Vagina (tissue), 2 donors: ENCODE data around the gene PBRM1. TPM values are rescaled to one million over a fixed set of nuclear protein-coding genes. Genes with fewer than 3 reads are reported as not detected.

ENCODE experiments used
- DNase-seq, 2 donors: peaks; one replicate each; pipeline ENCODE4 v3.0.0-alpha.2; 2017; ENCODE audit errors: extremely low spot score in 2 of 2
- H3K27ac ChIP-seq: fragments of 200-600 bp; sonication (generic); one replicate; pipeline ENCODE4 v1.5.1; 2019
- H3K27me3 ChIP-seq: fragments of 200-600 bp; sonication (generic); one replicate; pipeline ENCODE4 v1.5.1; 2019
- H3K36me3 ChIP-seq, 2 donors: fragments of 200-600 bp; sonication (generic); one replicate each; pipeline ENCODE4 v1.5.1; 2017 to 2019
- H3K4me1 ChIP-seq: fragments of 200-600 bp; sonication (generic); one replicate; pipeline ENCODE4 v1.5.1; 2019
- H3K4me3 ChIP-seq, 2 donors: fragments of 200-600 bp; sonication (generic); 1 replicate in 1 of 2; 2 replicates in 1 of 2; pipeline ENCODE4 v1.5.1; 2016 to 2019
- H3K9me3 ChIP-seq: fragments of 200-600 bp; sonication (generic); one replicate; pipeline ENCODE4 v1.5.1; 2019
- POLR2A ChIP-seq, 2 donors: fragments of 450-650 bp; IDR thresholded peaks; one replicate each; pipeline ENCODE4 v1.6.1; 2017; ENCODE audit warnings: antibody characterized with exemption in 2 of 2, mild to moderate bottlenecking in 2 of 2, moderate library complexity in 2 of 2
- POLR2AphosphoS5 ChIP-seq, 2 donors: sonication (generic); formaldehyde crosslinking; IDR thresholded peaks; one replicate each; pipeline ENCODE4 v1.9.0; 2017; ENCODE audit warnings: antibody characterized with exemption in 2 of 2, mild to moderate bottlenecking in 2 of 2, low read depth in 1 of 2; ENCODE audit not compliant: insufficient read depth in 1 of 2
- intact Hi-C: fragments of 100-400 bp; cut with DNase I; formaldehyde crosslinking; loops from one replicate; pipeline ENCODE4 v1.15.1; 2023
- total RNA-seq: library from RNA; depleted of rRNA; stranded (reverse); fragments of >200 nt; gene quantifications from one replicate; pipeline ENCODE4 v1.2.3, GENCODE V29; 2016
- TF ChIP-seq, protein P1 (sequence below), 3 experiments: fragments of 450-650 bp in 2 of 3; fragments of 200-600 bp in 1 of 3; sonication (generic) in 1 of 3; IDR thresholded peaks; one replicate each; pipeline ENCODE4 v1.5.1; 2017 to 2019; ENCODE audit warnings: antibody characterized with exemption in 3 of 3, mild to moderate bottlenecking in 2 of 3, moderate library complexity in 2 of 3

The PBRM1 gene
- total RNA-seq, 1 donor from 2014 or later, result 64.6 TPM

- no peak for TF ChIP-seq POLR2A (IDR thresholded peaks at IDR 0.05)
- Histone ChIP-seq H3K27me3 (no peaks in the 10 kb centered on the region), H3K4me1 (no peaks in the 10 kb centered on the region), H3K36me3 (peaks cover 0 to 13% of the 10 kb centered on the region in 2 donors), H3K4me3 (no peak overlapping the region), H3K27ac (no peak overlapping the region), H3K9me3 (no peaks in the 10 kb centered on the region)
- intact Hi-C loops, result no loop called here
- DNase-seq, result no peak
Observed at GRCh38 chr3:52596658-52597265, 89.0 kb downstream of the PBRM1 start.

DNA sequence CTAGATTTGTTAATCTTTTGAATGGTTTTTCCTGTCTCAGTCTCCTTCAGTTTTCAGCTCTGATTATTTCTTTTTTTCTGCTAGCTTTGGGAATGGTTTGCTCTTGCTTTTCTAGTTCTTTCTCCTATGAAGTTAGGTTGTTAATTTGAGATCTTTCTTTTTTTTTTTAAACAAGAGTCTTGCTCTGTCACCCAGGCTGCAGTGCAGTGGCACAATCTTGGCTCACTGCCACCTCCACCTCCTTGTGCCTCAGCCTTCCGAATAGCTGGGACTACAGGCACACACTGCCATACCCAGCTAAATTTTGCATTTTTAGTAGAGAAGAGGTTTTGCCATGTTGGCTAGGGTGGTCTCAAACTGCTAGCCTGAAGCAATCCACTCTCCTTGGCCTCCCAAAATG, 92.6 kb downstream of the PBRM1 start:
- Histone ChIP-seq H3K9me3 (no peaks in the 10 kb centered on the region), H3K36me3 (peaks cover 0 to 16% of the 10 kb centered on the region in 2 donors), H3K4me3 (no peak overlapping the region), H3K27ac (no peak overlapping the region), H3K4me1 (no peaks in the 10 kb centered on the region), H3K27me3 (no peaks in the 10 kb centered on the region)
- intact Hi-C loops, result no loop called here
- DNase-seq, result no peak
- TF ChIP-seq POLR2AphosphoS5 (IDR thresholded peaks at IDR 0.05; ENCODE audit: insufficient read depth in 1 of 2, low read depth in 1 of 2) (no peak), POLR2A (IDR thresholded peaks at IDR 0.05) (no peak)
- TF ChIP-seq, protein P1, sequence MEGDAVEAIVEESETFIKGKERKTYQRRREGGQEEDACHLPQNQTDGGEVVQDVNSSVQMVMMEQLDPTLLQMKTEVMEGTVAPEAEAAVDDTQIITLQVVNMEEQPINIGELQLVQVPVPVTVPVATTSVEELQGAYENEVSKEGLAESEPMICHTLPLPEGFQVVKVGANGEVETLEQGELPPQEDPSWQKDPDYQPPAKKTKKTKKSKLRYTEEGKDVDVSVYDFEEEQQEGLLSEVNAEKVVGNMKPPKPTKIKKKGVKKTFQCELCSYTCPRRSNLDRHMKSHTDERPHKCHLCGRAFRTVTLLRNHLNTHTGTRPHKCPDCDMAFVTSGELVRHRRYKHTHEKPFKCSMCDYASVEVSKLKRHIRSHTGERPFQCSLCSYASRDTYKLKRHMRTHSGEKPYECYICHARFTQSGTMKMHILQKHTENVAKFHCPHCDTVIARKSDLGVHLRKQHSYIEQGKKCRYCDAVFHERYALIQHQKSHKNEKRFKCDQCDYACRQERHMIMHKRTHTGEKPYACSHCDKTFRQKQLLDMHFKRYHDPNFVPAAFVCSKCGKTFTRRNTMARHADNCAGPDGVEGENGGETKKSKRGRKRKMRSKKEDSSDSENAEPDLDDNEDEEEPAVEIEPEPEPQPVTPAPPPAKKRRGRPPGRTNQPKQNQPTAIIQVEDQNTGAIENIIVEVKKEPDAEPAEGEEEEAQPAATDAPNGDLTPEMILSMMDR (IDR thresholded peaks at IDR 0.05), result no peak

DNA sequence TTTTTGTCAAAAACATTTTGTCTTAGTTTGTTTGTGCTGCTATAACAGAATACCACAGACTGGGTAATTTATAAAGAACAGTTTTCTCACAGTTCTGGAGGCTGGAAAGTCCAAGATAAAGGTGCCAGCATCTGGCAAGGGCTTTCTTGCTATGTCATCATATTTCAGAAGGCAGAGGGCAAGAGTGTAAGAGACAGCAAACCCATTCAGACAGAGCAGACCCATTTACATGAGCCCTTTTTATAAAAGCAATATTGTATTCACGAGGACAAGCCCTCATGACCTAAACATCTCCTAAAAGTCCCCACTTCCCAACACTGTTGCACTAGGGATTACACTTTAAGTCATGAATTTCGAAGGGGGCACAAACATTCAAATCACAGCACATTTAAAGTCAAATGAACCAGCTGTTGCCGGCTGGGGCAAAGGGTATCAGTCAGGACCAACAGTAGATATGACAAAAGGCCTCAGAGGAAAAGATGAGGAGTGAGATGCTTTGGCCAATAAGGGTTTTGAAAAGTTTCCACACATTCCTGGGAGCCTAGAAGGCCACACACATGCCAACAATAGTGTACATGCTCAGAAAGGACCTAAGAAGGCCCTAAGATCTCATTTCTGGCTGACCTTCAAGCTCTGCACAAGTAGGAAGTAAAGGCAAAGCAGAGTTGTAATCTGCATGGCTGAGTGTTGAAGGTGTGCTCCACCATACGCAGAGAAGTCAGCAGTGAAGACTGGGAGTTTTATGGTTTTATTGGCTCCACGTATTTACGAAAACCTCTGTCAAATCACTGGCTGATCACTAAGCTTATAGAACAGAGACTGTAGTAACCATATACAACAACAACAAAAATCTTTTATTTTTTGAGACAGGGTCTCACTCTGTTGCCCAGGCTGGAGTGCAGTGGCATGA, 111.4 kb downstream of the PBRM1 start:
- intact Hi-C loops, result no loop called here
- TF ChIP-seq POLR2AphosphoS5 (IDR thresholded peaks at IDR 0.05; ENCODE audit: insufficient read depth in 1 of 2, low read depth in 1 of 2) (no peak), POLR2A (IDR thresholded peaks at IDR 0.05) (no peak)
- TF ChIP-seq, protein P1 (IDR thresholded peaks at IDR 0.05), result no peak
- H3K27ac ChIP-seq, result no peak overlapping the region

GRCh38 chr3:52572221-52572620, 113.5 kb downstream of the PBRM1 start:
- intact Hi-C loops, result no loop called here
- Histone ChIP-seq H3K27me3 (no peaks in the 10 kb centered on the region), H3K36me3 (peaks cover 0 to 23% of the 10 kb centered on the region in 2 donors), H3K4me3 (no peak overlapping the region), H3K9me3 (no peaks in the 10 kb centered on the region), H3K27ac (no peak overlapping the region), H3K4me1 (no peaks in the 10 kb centered on the region)
- no peak for DNase-seq
- TF ChIP-seq, protein P1 (IDR thresholded peaks at IDR 0.05), result no peak
- TF ChIP-seq POLR2A (IDR thresholded peaks at IDR 0.05), result no peak
- TF ChIP-seq POLR2AphosphoS5 (IDR thresholded peaks at IDR 0.05; ENCODE audit: insufficient read depth in 1 of 2, low read depth in 1 of 2), result no peak

More for the DNA sequence above, 111.4 kb downstream of the PBRM1 start:
- Histone ChIP-seq H3K27me3 (no peaks in the 10 kb centered on the region), H3K36me3 (peaks cover 0 to 33% of the 10 kb centered on the region in 2 donors), H3K4me3 (no peak overlapping the region), H3K9me3 (no peaks in the 10 kb centered on the region), H3K4me1 (no peaks in the 10 kb centered on the region)
- DNase-seq, result no peak

DNA sequence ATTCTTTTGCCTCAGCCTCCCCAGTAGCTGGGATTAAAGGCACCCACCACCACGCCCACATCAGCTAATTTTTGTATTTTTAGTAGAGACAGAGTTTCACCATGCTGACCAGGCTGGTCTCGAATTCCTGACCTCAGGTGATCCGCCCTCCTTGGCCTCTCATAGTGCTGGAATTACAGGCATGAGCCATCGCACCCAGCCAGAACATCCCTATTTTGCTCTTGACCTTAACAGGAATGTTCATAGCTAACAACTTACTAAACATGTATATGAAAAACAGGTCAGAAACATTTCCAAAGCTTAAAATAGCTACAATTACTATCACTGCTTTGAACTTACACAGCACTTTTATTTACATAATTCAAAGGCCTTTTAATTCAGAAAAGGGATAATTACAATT, 115.6 kb downstream of the PBRM1 start:
- no peak for DNase-seq
- Histone ChIP-seq H3K27me3 (no peaks in the 10 kb centered on the region), H3K9me3 (no peaks in the 10 kb centered on the region), H3K4me3 (no peak overlapping the region), H3K36me3 (peaks cover 0 to 22% of the 10 kb centered on the region in 2 donors), H3K4me1 (no peaks in the 10 kb centered on the region), H3K27ac (no peak overlapping the region)
- TF ChIP-seq, protein P1 (IDR thresholded peaks at IDR 0.05), result no peak
- no peak for TF ChIP-seq POLR2AphosphoS5 (IDR thresholded peaks at IDR 0.05; ENCODE audit: insufficient read depth in 1 of 2, low read depth in 1 of 2)
- no peak for TF ChIP-seq POLR2A (IDR thresholded peaks at IDR 0.05)
- intact Hi-C loops, result no loop called here
